Testis (tissue), 3 donors: Measurements from ENCODE around the gene ATP1A3. TPM values are rescaled to one million over a fixed set of nuclear protein-coding genes. Genes with fewer than 3 reads are reported as not detected.

ENCODE experiments used
- DNase-seq: peaks from one replicate; pipeline ENCODE4 v3.0.0-alpha.2; 2019
- H3K27ac ChIP-seq, 2 donors: fragments of 200-600 bp; sonication (generic); one replicate each; pipeline ENCODE4 v1.5.1; 2019
- H3K27me3 ChIP-seq: fragments of 200-600 bp; sonication (generic); one replicate; pipeline ENCODE4 v1.5.1; 2019
- H3K36me3 ChIP-seq: fragments of 200-600 bp; sonication (generic); one replicate; pipeline ENCODE4 v1.5.1; 2017; ENCODE audit warnings: low read depth; ENCODE audit errors: missing control alignments
- H3K4me1 ChIP-seq: fragments of 200-600 bp; sonication (generic); one replicate; pipeline ENCODE4 v1.5.1; 2019
- H3K4me3 ChIP-seq, 2 donors: fragments of 200-600 bp; sonication (generic); one replicate each; pipeline ENCODE4 v1.5.1; 2017 to 2019
- H3K9me3 ChIP-seq: fragments of 200-600 bp; sonication (generic); one replicate; pipeline ENCODE4 v1.5.1; 2017
- CTCF ChIP-seq, 3 experiments: fragments of 450-650 bp in 2 of 3; fragments of 200-600 bp in 1 of 3; sonication (generic) in 1 of 3; IDR thresholded peaks; one replicate each; pipeline ENCODE4 v1.5.1; 2016 to 2019; ENCODE audit warnings: antibody characterized with exemption in 3 of 3, mild to moderate bottlenecking in 2 of 3, moderate library complexity in 1 of 3
- POLR2A ChIP-seq: fragments of 450-650 bp; IDR thresholded peaks from one replicate; pipeline ENCODE4 v1.6.1; 2017; ENCODE audit warnings: antibody characterized with exemption, mild to moderate bottlenecking, moderate library complexity
- WGBS, 2 donors: methylation state at CpG; one replicate each; pipeline ENCODE4 v1.1.5; 2018; 5-methylcytosine and 5-hydroxymethylcytosine counted together
- intact Hi-C: fragments of 100-400 bp; cut with DNase I; formaldehyde crosslinking; loops from one replicate; pipeline ENCODE4 v1.15.1; 2023; ENCODE audit warnings: low total_unique reads
- polyA plus RNA-seq: library from polyadenylated mRNA; stranded (reverse); fragments of 350-450 nt; fragmentation: Illumina TruSeq; extraction: RNeasy Lipid Tissue Mini Kit (QIAGEN cat#74804); gene quantifications from one replicate; pipeline ENCODE4 v1.2.3, GENCODE V29; 2014; ENCODE audit warnings: low read depth, low replicate concordance; ENCODE audit not compliant: insufficient read depth
- total RNA-seq, 2 donors: library from RNA; depleted of rRNA; stranded (reverse); fragments of >200 nt; gene quantifications; one replicate each; pipeline ENCODE4 v1.2.3, GENCODE V29; 2016

Gene ATP1A3
- total and polyA plus RNA-seq, 3 donors from 2014 or later: 30.3 to 87.3 (median 60.8) TPM

- H3K27me3 ChIP-seq: no peaks in the 10 kb centered on the region
- WGBS, 2 donors: 23 to 43% methylated on average over 10 to 15 of the region's 15 CpGs
These were observed 3.0 kb downstream of the ATP1A3 start for GRCh38 chr19:41991025-41991424.

GRCh38 chr19:41990615-41991014 is 3.4 kb downstream of the ATP1A3 start:
- WGBS, 2 donors: 59 to 76% methylated on average over 2 of the region's 2 CpGs
- no peak overlapping the region for H3K4me3 ChIP-seq
- H3K36me3 ChIP-seq: no peaks in the 10 kb centered on the region
- H3K27me3 ChIP-seq: no peaks in the 10 kb centered on the region
- peaks cover 3% of the 10 kb centered on the region for H3K4me1 ChIP-seq
- H3K27ac ChIP-seq: no peak overlapping the region
- no peak for DNase-seq
- TF ChIP-seq CTCF (IDR thresholded peaks at IDR 0.05) (no peak), POLR2A (no peak)
- intact Hi-C loops: no loop called here
- no peaks in the 10 kb centered on the region for H3K9me3 ChIP-seq

More at GRCh38 chr19:41991025-41991424, 3.0 kb downstream of the ATP1A3 start:
- intact Hi-C loops: no loop called here
- Histone ChIP-seq H3K27ac (no peak overlapping the region), H3K4me1 (peaks cover 3% of the 10 kb centered on the region), H3K9me3 (no peaks in the 10 kb centered on the region), H3K4me3 (no peak overlapping the region), H3K36me3 (no peaks in the 10 kb centered on the region)
- TF ChIP-seq CTCF (IDR thresholded peaks at IDR 0.05): no peak
- TF ChIP-seq POLR2A: no peak
- DNase-seq: no peak

- Histone ChIP-seq H3K27me3 (no peaks in the 10 kb centered on the region), H3K36me3 (no peaks in the 10 kb centered on the region), H3K4me3 (no peak overlapping the region), H3K4me1 (peaks cover 3% of the 10 kb centered on the region), H3K9me3 (no peaks in the 10 kb centered on the region), H3K27ac (no peak overlapping the region)
- no peak for DNase-seq
- TF ChIP-seq CTCF (IDR thresholded peaks at IDR 0.05) (no peak), POLR2A (no peak)
- intact Hi-C loops: no loop called here
- 88% methylated on average over 4 of the region's 4 CpGs for WGBS, 2 donors
These were observed 4.0 kb downstream of the ATP1A3 start for GRCh38 chr19:41990028-41990427.

GRCh38 chr19:41988947-41989346 is 5.1 kb downstream of the ATP1A3 start:
- DNase-seq: peak; percentile 41
- no peaks in the 10 kb centered on the region for H3K36me3 ChIP-seq
- H3K27ac ChIP-seq: no peak overlapping the region
- no peaks in the 10 kb centered on the region for H3K27me3 ChIP-seq
- intact Hi-C loops: no loop called here
- 77 to 84% methylated on average over 9 of the region's 9 CpGs for WGBS, 2 donors
- H3K9me3 ChIP-seq: no peaks in the 10 kb centered on the region
- no peak overlapping the region for H3K4me3 ChIP-seq
- H3K4me1 ChIP-seq: peaks cover 3% of the 10 kb centered on the region
- TF ChIP-seq POLR2A (no peak), CTCF (IDR thresholded peaks at IDR 0.05) (no peak)

- Histone ChIP-seq H3K27me3 (no peaks in the 10 kb centered on the region), H3K27ac (no peak overlapping the region), H3K4me3 (no peak overlapping the region), H3K4me1 (peaks cover 3% of the 10 kb centered on the region), H3K9me3 (no peaks in the 10 kb centered on the region), H3K36me3 (no peaks in the 10 kb centered on the region)
- 87 to 89% methylated on average over 7 to 10 of the region's 10 CpGs for WGBS, 2 donors
- TF ChIP-seq CTCF (IDR thresholded peaks at IDR 0.05) (no peak), POLR2A (no peak)
- no peak for DNase-seq
- intact Hi-C loops: no loop called here
These were observed 6.7 kb downstream of the ATP1A3 start for GRCh38 chr19:41987141-41987860.
